HL-60 (cell line): ENCODE measurements around the gene CSNK1G1.

Source experiments
- GABPA ChIP-seq: IDR thresholded peaks from 2 replicates; pipeline ENCODE4 v1.6.1; 2012; ENCODE audit warnings: low read depth
- POLR2AphosphoS5 ChIP-seq: IDR thresholded peaks from 2 replicates; pipeline ENCODE4 v1.6.1; 2012; ENCODE audit warnings: low read depth
- TF ChIP-seq, protein P1 (sequence below): IDR thresholded peaks from one replicate; pipeline ENCODE4 v1.5.1; 2011; ENCODE audit warnings: low read length, control low read depth, inconsistent platforms; ENCODE audit not compliant: insufficient read depth
- TF ChIP-seq, protein P2 (sequence below): IDR thresholded peaks from 2 replicates; pipeline ENCODE4 v1.6.1; 2012; ENCODE audit warnings: low read depth; ENCODE audit not compliant: insufficient replicate concordance

DNA sequence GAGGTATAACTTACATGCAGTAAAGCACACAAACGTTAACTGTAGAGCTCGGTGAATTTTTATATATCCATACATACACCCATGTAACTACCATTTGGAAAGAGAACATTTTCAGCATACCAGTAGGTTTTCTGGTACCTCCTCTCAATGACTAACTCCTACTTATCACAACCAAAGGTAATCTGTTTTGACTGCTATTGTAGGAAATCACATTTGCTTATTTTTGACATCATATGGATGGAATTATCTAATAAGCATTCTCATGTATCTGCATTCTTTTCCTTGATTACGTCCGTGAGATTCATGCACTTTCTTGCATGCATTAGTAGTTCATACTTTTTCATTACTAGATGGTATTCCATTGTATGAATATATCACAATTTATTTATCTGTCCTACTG is 76.8 kb downstream of the CSNK1G1 start:
- TF ChIP-seq, protein P1, sequence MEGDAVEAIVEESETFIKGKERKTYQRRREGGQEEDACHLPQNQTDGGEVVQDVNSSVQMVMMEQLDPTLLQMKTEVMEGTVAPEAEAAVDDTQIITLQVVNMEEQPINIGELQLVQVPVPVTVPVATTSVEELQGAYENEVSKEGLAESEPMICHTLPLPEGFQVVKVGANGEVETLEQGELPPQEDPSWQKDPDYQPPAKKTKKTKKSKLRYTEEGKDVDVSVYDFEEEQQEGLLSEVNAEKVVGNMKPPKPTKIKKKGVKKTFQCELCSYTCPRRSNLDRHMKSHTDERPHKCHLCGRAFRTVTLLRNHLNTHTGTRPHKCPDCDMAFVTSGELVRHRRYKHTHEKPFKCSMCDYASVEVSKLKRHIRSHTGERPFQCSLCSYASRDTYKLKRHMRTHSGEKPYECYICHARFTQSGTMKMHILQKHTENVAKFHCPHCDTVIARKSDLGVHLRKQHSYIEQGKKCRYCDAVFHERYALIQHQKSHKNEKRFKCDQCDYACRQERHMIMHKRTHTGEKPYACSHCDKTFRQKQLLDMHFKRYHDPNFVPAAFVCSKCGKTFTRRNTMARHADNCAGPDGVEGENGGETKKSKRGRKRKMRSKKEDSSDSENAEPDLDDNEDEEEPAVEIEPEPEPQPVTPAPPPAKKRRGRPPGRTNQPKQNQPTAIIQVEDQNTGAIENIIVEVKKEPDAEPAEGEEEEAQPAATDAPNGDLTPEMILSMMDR, result no peak
- TF ChIP-seq GABPA, result no peak
- TF ChIP-seq POLR2AphosphoS5, result no peak
- TF ChIP-seq, protein P2, sequence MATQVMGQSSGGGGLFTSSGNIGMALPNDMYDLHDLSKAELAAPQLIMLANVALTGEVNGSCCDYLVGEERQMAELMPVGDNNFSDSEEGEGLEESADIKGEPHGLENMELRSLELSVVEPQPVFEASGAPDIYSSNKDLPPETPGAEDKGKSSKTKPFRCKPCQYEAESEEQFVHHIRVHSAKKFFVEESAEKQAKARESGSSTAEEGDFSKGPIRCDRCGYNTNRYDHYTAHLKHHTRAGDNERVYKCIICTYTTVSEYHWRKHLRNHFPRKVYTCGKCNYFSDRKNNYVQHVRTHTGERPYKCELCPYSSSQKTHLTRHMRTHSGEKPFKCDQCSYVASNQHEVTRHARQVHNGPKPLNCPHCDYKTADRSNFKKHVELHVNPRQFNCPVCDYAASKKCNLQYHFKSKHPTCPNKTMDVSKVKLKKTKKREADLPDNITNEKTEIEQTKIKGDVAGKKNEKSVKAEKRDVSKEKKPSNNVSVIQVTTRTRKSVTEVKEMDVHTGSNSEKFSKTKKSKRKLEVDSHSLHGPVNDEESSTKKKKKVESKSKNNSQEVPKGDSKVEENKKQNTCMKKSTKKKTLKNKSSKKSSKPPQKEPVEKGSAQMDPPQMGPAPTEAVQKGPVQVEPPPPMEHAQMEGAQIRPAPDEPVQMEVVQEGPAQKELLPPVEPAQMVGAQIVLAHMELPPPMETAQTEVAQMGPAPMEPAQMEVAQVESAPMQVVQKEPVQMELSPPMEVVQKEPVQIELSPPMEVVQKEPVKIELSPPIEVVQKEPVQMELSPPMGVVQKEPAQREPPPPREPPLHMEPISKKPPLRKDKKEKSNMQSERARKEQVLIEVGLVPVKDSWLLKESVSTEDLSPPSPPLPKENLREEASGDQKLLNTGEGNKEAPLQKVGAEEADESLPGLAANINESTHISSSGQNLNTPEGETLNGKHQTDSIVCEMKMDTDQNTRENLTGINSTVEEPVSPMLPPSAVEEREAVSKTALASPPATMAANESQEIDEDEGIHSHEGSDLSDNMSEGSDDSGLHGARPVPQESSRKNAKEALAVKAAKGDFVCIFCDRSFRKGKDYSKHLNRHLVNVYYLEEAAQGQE, result no peak
